Measurements from ENCODE around the gene MAPK1. TPM values are rescaled to one million over a fixed set of nuclear protein-coding genes. Genes with fewer than 3 reads are reported as not detected.
"Not testable (repeated sequence)": the region's sequence is repeated elsewhere in the genome, so short reads cannot be mapped to it uniquely, and the experiment has no call there.

Gene MAPK1
- polyA plus RNA-seq, 12 donors: 94.7 to 154 (median 145) TPM; not detected in 1

- DNase-seq: no peak
Observed at GRCh38 chr22:21759093-21759492, 108.4 kb downstream of the MAPK1 start.

DNA sequence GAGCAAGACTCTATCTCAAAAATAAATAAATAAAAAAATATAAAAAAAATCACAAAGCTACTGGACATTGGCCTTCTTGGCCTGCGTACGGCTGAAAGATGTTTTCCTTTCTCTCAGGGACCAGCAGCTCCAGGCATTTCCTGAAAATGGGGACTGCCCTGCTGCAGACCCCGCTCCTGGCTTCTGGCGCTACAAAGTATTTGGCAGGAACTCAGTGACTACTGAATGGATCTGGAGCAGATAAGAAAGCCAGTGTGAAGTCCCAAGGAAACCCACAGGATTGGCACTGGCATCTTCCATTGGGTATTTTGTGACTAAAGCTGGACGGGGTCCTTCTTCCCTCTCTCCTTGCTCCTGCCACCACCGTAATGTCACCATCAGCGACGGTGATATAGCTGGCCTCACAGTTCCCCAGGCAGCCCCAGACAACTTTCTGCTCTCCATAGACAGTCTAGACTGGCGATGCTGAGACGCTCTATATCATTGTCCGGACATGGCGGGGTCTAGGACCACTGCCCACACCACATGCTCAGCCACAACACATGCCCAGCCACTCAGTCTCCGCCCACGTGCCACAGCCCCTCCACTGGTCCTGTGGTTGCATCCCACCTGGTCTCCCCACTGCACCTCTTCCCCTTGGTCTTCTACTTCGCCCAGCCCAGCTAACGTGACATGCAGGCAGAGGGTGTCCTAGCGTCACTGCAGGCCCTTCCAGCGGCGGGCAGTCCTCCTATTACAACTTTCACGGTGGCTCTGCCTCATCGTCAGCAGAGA, 109.2 kb downstream of the MAPK1 start:
- no peak for DNase-seq

DNA sequence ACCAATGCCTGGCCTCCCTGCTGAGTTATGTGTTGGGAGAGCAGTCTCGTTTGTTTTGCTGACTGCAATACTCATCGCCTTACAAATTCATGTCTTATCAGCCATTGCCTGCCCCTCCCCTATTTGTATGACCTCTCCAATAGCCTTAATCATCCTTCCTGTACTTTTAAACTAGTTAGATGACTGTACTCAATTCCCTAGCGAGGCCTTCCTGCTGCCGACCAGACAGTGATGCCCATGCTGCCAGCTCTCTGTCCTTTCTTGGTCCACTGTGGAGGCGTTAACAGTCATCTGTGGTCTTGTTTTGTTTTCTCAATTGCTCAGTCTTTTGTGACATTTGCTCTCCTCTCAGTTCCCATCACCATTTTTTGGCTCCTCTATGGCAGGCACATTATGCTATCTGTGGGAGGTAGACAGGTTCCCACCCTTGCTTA, 111.6 kb downstream of the MAPK1 start:
- no peak for DNase-seq

- DNase-seq: peak; percentile 20
Observed at GRCh38 chr22:21754523-21754922, 112.9 kb downstream of the MAPK1 start.

GRCh38 chr22:21753374-21754111, 113.9 kb downstream of the MAPK1 start:
- no peak for DNase-seq

DNA sequence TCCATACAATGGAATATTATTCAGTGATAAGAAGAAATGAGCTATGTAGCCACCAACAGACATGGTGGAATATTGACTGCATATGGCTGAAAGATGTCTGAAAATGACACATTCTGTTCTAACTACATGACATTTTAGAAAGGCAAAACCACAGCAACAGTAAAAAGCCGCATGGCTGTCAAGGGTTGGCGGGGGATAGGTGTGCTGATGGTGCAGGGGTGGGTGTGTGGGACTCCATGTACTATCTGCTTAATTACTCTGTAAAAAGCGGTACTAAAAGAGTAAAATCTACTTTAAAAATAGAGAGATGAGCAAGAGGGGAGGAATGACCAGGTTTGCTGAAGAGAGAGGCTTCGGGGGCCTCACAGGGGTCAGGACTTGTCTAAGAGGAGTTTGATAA, 115.2 kb downstream of the MAPK1 start:
- no peak for DNase-seq

- no peak for DNase-seq
Observed at GRCh38 chr22:21745948-21746347, 121.5 kb downstream of the MAPK1 start.

DNA sequence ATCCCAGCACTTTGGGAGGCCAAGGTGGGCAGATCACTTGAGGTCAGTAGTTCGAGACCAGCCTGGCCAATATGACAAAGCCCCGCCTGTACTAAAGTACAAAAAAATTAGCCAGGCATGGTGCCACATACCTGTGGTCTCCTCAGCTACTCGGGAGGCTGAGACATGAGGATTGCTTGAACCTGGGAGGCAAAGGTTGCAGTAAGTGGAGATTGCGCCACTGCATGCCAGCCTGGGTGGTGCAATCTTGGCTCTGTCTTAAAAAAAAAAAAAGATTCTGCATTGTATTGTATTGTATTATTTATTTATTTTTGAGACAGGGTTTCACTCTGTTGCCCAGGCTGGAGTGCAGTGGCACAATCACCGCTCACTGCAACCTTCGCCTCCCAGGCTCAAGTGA, 122.5 kb downstream of the MAPK1 start:
- not testable (repeated sequence) for DNase-seq

GRCh38 chr22:21741790-21742189, 125.7 kb downstream of the MAPK1 start:
- DNase-seq: no peak

DNA sequence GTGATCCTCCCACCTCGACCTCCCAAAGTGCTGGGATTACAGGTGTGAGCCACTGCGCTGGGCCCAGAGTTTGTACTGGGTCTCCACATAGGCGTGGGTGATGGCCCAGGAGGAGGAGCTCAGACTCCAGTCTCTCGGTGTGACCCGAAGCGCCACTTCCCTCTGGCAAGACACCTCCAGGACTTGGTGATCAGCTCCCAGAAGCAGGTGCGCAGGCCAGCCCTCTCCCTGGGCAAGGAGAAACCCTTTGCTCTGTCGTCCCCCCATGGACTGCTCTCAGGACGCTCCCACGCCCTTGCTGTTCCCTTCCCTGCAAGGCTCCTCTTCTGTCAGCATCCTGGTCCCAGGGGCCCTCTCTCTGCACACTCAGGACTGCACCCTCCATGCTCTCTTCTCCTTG, 126.4 kb downstream of the MAPK1 start:
- DNase-seq: no peak

- DNase-seq: no peak
Observed at GRCh38 chr22:21739828-21740377, 127.5 kb downstream of the MAPK1 start.

DNA sequence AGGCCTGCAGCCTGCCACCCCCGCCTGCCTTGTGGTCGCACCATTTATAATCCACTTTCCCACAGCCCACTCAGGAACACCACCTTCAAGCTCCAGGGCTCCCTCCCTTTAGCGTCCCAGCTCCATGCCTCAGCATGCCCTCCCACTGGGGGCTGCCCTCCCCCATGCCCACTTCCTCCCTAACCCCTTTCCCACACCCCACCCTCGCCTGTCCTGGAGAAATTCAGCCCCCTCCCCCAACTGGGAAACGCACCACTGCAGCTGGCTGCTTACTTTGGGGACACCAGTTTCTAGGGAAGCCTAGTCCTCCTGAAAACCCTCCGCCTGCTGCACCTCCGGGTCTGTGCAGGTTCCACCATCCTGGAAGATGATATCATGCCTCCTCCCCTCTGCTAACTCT, 128.5 kb downstream of the MAPK1 start:
- no peak for DNase-seq

GRCh38 chr22:21738081-21738480, 129.4 kb downstream of the MAPK1 start:
- no peak for DNase-seq

DNA sequence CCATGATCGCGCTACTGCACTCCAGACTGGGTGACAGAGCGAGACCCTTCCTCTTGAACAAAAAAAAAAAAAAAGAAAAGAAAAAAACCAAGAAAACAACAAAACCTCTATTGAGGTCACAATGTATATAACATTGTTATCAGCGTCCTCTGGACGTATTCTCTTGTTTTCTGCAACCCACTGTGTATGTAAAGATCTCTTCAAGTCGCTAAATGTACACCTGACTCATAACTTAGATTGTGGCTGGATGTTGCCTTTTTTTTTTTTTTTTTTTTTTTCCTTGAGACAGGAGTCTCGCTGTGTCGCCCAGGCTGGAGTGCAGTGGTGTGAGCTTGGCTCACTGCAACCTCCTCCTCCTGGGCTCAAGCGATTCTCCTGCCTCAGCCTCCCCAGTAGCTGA, 130.5 kb downstream of the MAPK1 start:
- no peak for DNase-seq

- DNase-seq: no peak
Observed at GRCh38 chr22:21736084-21736642, 131.3 kb downstream of the MAPK1 start.

GRCh38 chr22:21735200-21736083, 132.0 kb downstream of the MAPK1 start, which contains the start of gene YPEL1:
YPEL1 (minus strand) TSS chr22:21735794; CDS start chr22:21710744, 25,050 bp downstream.
- peak; percentile 94 for DNase-seq

DNA sequence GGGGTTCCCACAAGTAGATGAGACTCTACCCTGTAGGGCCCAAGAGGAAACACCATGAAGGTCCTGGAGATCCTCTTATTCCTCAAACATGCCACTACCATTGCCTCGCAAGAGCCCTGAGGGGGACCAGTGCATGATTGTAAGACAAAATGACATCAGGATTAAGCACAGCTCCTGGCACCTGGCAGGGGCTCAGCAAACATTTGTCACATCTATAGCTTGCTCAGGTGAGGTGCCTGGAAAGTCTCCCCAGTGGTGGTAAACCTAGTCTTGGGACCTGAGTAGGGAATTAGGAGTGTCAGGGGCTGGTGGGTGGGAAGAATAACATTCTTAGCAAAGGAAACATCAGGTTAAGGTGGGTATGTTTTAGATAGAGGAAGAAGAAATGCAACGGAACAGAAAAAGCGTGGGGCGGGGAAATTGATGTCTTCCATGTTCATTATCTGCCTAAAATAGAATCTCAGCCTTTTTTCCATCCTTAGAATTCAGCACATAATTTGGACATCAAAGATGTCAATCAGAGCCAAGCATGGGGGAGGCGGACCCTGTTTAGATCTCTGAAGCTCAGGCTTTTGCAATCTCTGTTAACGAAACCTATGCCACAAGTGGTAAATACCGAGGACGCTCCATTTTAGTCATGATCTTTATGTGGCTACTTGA, 132.8 kb downstream of the MAPK1 start:
- no peak for DNase-seq

- no peak for DNase-seq
Observed at GRCh38 chr22:21731503-21731902, 135.9 kb downstream of the MAPK1 start.

GRCh38 chr22:21730535-21731308, 136.7 kb downstream of the MAPK1 start:
- no peak for DNase-seq

- DNase-seq: not testable (repeated sequence)
Observed at GRCh38 chr22:21729184-21729583, 138.3 kb downstream of the MAPK1 start.
